GM10266 (cell line): ENCODE results near the gene INTS14.

Experiments used
- DNase-seq: peaks from one replicate; pipeline ENCODE4 v3.0.0; 2012; ENCODE audit errors: extremely low spot score
- TF ChIP-seq, protein P1 (sequence below): IDR thresholded peaks from 2 replicates; pipeline ENCODE4 v1.5.1; 2012; ENCODE audit warnings: mild to moderate bottlenecking, low read depth; ENCODE audit not compliant: control insufficient read depth, insufficient read depth; ENCODE audit errors: missing control alignments

The INTS14 gene

DNA sequence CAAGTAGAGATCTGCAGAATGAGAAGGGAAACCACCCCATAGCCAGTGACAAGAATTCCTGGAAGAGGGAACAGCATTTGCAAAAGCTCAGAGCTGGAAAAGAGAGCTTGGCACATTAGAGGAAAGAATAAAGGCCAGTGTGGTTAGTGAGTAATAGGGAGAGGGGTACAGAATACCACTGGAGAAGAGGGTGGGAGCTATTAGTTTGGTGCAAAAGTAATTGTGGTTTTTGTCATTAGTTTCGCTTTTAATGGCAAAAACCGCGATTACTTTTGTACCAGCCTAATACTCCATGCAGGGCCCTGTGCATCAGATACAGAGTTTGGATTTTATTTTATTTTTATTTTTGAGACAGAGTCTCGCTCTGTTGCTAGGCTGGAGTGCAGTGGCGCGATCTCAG, 20.6 kb upstream of the INTS14 start:
- DNase-seq, result no peak
- TF ChIP-seq, protein P1, sequence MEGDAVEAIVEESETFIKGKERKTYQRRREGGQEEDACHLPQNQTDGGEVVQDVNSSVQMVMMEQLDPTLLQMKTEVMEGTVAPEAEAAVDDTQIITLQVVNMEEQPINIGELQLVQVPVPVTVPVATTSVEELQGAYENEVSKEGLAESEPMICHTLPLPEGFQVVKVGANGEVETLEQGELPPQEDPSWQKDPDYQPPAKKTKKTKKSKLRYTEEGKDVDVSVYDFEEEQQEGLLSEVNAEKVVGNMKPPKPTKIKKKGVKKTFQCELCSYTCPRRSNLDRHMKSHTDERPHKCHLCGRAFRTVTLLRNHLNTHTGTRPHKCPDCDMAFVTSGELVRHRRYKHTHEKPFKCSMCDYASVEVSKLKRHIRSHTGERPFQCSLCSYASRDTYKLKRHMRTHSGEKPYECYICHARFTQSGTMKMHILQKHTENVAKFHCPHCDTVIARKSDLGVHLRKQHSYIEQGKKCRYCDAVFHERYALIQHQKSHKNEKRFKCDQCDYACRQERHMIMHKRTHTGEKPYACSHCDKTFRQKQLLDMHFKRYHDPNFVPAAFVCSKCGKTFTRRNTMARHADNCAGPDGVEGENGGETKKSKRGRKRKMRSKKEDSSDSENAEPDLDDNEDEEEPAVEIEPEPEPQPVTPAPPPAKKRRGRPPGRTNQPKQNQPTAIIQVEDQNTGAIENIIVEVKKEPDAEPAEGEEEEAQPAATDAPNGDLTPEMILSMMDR, result no peak

DNA sequence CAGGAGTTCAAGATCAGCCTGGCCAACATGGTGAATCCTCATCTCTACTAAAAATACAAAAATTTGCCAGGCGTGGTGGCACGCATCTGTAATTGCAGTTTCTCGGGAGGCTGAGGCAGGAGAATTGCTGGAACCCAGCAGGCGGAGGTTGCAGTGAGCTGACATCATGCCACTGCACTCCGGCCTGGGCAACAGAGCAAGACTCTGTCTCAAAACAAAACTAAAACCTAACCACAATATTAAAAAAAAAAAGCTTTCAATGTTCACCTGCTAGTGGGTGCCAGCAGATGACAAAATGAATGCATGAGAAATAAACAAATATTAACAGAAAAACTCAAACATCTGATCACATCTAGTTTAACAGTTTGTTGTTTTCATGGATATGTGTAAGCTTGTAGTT, 19.8 kb upstream of the INTS14 start:
- TF ChIP-seq, protein P1, result no peak
- no peak for DNase-seq

DNA sequence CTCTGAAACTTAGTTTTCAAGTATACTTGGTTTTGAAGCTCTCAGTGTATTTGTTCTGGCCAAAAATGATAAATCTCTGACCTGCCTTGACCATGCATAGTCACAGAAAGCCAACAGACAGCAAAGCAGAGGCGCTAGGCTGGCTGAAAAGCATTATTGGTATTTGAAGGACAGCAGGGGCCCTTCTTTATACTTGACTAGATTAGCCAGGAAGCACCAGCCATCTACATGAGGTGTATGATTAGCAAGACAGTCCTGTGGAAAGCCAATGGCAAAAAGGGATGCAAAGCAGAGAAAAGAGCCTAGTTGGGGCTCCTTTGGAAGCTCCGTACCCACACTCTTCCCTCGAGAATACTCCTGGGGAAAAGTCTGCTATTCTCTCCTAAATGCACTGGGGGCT, 18.6 kb upstream of the INTS14 start:
- TF ChIP-seq, protein P1, result no peak
- DNase-seq, result no peak

DNA sequence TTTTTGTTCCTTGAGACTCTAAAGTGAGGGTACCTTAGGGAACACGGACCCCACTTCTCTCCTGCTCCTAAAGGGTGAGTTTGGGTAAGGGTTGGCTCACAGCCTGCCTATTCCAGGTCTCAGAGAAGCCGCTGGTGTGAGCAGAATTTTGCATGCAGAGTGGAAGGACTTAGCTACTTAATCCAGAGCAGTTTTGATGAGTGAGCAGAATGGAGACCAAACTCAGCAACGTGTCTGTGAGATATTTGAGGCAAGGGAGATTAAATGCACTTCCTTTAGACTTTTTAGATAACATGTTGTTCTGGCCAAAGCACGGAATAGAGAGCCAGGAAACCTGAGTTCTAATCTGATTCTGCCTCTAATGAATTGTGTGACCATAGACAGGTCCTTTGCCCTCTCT, 15.9 kb upstream of the INTS14 start:
- no peak for DNase-seq
- TF ChIP-seq, protein P1, result no peak

DNA sequence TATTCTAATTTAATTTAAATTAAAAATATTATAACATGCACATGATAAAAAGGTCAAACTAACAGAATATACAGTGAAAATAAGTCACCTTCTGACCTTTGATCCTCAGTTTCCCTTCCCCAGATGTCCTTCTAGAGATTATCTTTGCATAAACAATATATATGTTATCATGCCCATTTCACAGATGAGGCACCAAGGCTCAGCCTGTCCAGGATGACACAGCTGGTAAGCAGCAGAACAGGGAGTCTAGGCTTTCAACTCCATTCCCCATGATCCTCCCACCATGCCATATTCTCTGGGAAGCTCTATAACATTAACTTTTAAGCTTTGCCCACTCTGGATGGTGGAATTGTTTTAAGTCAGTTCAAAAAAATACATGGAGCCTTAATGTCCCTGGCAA, 12.2 kb upstream of the INTS14 start:
- TF ChIP-seq, protein P1, result no peak
- DNase-seq, result no peak

DNA sequence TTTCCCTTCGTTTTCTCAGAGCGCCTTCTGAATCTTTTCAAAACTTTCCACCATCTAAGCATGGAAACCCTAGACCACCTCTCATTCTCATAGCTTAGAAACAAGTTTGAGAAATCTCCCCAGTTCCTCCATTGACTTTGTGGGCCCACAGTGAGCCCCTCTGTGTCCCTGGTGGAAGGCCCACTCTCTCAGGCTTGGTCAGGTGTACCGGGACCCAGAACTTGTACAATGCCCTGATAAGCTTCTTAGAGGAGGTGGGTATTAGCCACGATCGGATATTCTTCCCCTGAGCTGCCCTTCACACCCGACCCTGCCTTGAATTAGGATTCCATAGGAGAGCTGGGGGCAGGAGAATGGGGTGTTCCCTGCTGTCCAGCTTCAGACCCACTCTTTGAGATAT, 10.7 kb upstream of the INTS14 start, which contains the start of gene SLC24A1:
Gene SLC24A1 (plus strand): TSS at position 301 of the 400 bp plus-strand sequence. CDS start 2,143 bp downstream, outside the sequence.
- TF ChIP-seq, protein P1, result no peak
- DNase-seq, result no peak

DNA sequence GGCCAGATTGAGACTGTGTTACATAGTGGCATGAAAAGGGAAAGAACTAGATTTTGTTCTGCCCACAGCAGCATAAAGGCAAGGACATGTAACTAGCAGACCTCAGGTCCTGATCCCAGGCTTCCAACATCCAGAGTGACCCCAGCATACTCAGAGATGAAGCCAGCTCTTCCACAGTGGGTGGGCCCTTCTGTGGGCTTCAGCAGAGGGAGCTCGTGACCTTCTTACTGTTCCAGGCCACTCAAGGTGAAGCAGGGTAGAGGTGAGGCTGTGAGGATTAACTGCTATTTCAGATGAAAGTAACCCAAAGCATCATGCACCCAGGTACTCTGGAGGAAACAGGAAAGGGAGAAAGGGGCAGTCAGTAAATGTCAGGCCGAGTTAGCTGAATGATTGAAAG, 9.9 kb upstream of the INTS14 start:
- DNase-seq, result no peak
- TF ChIP-seq, protein P1, result no peak
